Left forelimb (tissue), 1 donor: Measurements from ENCODE around the gene CCDC81.

ENCODE experiments used
- DNase-seq: peaks from one replicate; pipeline ENCODE4 v3.0.0-alpha.2; 2018; ENCODE audit warnings: low spot score

Gene CCDC81

GRCh38 chr11:86464509-86465221 lies 90.0 kb downstream of the CCDC81 start:
- no peak for DNase-seq

- no peak for DNase-seq
Observed at GRCh38 chr11:86468169-86468568, 93.5 kb downstream of the CCDC81 start.

GRCh38 chr11:86469491-86470388 lies 95.1 kb downstream of the CCDC81 start:
- no peak for DNase-seq
